ENCODE data around the gene ALG1. TPM values are rescaled to one million over a fixed set of nuclear protein-coding genes. Genes with fewer than 3 reads are reported as not detected.
"Not testable (repeated sequence)": the region's sequence is repeated elsewhere in the genome, so short reads cannot be mapped to it uniquely, and the experiment has no call there.

Gene ALG1
- total RNA-seq, 1 donor from 2014 or later = 34.1 TPM

DNA sequence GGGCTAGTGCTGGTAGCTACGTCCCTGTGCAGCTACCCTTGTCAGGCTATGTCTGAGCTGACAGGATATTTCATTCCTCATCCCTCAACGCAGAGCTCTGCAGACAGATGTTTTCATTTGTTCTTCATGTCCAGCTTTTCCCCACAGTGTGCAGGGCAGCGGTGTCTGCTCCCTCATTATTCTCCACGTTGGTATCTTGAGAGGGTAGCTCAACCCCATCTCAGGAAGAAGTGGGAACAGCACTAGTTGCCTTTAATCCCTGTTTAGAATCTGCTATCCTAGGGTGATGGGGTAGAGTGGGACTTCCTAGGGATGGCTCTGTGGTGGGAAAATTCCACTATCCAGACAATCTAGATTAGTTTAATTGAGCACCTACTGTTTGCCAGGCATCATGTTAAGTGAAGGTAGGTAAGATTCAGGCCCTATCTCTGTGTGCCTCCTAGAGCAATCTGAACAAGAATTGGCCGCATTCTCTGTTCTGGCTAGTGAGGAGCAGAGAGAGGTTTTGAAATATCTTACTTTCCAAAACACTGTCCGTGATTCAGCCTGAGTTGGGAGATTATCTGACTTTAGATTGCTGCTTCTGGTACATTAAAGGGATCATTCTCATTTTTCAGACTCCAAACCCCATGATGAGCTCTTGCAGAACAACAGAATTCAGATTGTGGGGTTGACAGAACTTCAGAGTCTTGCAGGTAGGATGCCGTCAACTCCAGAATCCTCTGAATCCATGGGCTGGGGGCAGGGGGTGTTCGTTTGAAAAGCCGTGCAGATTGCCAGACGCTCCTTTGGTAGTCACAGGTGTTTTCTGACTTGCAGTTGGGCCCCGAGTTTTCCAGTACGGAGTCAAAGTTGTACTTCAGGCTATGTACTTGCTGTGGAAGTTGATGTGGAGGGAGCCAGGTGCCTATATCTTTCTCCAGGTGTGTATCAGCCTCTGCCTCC lies 963 bp downstream of the ALG1 start:
- intact Hi-C loops (cut with micrococcal nuclease) = loop anchor here (1.0 to 5.0 kb wide), 5 partner anchors 25 to 340 kb away; partner anchors contain the start of genes ANKS3, DNAAF8, EEF2KMT and GLYR1

DNA sequence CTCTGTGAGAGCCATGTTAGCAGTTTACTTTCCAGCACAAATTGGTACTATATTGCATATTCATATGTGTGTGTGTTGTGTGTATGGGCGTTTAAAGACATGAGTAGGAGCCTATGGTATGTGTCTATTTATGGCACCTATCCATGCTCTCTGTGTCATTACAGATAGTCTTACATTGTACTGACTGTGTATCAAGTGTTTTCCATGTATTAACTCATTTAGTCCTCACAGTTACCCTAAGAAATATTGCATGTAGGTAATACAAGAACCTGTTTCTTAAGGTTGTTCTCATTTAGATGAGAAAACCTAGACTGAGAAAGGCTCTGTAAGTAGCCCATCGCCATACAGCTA lies 1.6 kb downstream of the ALG1 start:
- intact Hi-C loops (cut with micrococcal nuclease) = loop anchor here (5.0 kb wide), 2 partner anchors 226 to 341 kb away; partner anchors contain the start of genes ANKS3, DNAAF8, GLYR1 and UBN1

- intact Hi-C loops (cut with micrococcal nuclease) = loop anchor here (5.0 kb wide), 2 partner anchors 226 to 341 kb away; partner anchors contain the start of genes ANKS3, DNAAF8, GLYR1 and UBN1
Observed at GRCh38 chr16:5073771-5074170, 2.1 kb downstream of the ALG1 start.

- intact Hi-C loops (cut with micrococcal nuclease) = no loop called here
Observed at GRCh38 chr16:5075637-5076036, 4.0 kb downstream of the ALG1 start.

GRCh38 chr16:5077304-5077703 lies 5.7 kb downstream of the ALG1 start:
- intact Hi-C loops (cut with micrococcal nuclease) = no loop called here

DNA sequence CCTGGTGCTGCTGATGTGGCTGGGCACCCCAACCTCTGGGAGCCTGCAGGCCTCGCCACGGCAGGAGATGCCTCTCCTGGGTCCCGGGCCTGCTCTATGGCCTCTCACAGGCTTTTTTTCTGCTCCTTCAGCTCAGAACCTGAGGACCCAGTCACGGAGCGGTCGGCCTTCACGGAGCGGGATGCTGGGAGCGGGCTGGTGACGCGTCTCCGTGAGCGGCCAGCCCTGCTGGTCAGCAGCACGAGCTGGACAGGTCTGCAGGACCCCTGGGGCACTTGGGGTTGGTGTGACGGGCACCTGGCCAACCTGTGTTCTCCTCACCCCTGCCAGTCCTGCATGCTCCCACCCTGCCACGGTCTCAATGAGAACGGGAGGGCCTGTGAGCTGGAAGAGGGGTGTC lies 7.0 kb downstream of the ALG1 start:
- intact Hi-C loops (cut with micrococcal nuclease) = no loop called here

- intact Hi-C loops (cut with micrococcal nuclease) = not testable (repeated sequence)
Observed at GRCh38 chr16:5080461-5080860, 8.8 kb downstream of the ALG1 start.

DNA sequence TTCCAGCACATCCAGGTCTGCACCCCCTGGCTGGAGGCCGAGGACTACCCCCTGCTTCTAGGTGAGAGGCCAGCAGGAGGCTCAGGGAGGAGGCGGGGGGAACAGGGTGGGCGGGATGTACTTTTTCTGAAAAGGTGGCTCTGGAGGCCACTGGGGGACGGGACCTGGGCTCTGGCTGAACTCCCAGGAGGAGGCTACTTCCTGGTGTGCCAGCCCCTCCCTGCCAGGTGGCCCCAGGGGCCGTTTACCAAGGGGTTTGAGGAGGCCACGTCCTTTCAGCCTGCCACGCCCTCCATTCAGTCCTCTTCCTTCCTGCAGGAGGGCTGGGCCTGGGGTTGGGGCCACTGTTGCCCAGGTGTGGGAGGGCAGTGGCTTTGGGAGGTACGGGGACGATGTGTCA lies 9.4 kb downstream of the ALG1 start:
- intact Hi-C loops (cut with micrococcal nuclease) = not testable (repeated sequence)

DNA sequence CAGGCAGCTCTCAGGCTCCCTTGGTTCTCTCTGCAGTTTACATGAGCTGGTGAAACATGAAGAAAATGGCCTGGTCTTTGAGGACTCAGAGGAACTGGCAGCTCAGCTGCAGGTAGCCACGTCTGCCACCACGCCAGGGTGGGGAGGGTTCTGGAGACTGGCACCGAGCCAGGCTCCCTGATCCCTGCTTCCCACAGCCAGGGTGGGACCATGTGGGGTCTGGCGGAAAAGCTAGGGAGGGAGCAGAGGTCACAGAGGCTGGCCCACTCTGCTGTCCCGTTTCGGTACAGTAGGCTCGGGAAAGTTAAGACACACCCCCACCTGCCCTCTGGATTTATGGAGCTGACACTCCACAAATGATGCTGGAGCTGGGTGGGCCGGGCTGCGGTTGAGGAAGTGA lies 12.0 kb downstream of the ALG1 start:
- intact Hi-C loops (cut with micrococcal nuclease) = loop anchor here (2.0 kb wide), 1 partner anchor 27 kb away; no protein-coding TSS in a partner anchor

DNA sequence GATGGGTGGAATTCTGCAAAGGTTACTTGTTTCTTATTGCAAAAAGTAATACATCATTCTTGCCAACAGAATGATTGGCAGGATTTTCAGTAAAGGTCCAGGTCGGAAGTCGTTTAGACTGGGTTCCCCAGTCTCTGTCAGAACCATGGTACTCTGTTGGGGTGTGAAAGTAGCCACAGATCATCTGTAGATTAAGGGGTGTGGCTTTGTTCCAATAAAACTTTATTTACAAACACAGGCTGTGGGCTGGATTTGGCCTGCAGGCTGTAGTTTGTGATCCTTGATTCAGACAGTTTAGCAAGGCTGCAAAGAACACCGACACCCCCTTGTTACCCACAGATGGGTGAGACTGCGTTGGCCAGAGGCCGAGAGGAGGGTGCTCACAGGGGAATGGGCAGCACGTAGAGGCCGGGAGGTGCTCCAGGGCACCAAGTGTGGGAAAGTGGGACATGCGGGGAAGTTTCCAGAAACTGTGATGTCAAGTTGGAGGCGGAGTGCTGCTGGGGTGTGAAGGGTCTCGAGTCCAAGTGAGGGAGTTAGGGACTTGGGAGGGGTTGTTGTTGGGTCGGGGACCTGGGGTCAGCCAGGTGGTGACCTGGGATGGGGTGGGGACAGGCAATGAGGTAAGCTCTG lies 12.6 kb downstream of the ALG1 start:
- intact Hi-C loops (cut with micrococcal nuclease) = loop anchor here (2.0 kb wide), 1 partner anchor 27 kb away; no protein-coding TSS in a partner anchor

GRCh38 chr16:5084802-5085201 lies 13.2 kb downstream of the ALG1 start:
- intact Hi-C loops (cut with micrococcal nuclease) = loop anchor here (2.0 kb wide), 1 partner anchor 28 kb away; no protein-coding TSS in a partner anchor

DNA sequence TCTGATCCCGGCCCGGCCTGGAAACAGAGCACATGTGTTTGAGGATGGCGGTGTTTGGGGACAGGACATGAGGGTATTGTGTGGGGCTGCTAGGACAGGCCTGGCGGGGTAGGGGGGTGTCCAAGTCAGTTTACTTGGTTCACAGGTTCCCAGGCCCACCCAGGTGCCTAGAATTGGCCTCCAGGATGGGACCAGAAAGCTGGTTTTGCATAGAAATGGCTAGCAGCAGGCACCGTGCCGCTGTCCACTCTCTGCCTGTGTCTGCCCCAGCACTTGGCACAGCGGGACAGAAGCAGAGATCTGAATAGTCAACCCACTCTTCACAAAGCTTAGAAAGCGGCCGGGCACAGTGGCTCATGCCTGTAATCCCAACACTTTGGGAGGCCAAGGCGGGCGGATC lies 14.1 kb downstream of the ALG1 start:
- intact Hi-C loops (cut with micrococcal nuclease) = loop anchor here (2.0 kb wide), 1 partner anchor 29 kb away; no protein-coding TSS in a partner anchor

DNA sequence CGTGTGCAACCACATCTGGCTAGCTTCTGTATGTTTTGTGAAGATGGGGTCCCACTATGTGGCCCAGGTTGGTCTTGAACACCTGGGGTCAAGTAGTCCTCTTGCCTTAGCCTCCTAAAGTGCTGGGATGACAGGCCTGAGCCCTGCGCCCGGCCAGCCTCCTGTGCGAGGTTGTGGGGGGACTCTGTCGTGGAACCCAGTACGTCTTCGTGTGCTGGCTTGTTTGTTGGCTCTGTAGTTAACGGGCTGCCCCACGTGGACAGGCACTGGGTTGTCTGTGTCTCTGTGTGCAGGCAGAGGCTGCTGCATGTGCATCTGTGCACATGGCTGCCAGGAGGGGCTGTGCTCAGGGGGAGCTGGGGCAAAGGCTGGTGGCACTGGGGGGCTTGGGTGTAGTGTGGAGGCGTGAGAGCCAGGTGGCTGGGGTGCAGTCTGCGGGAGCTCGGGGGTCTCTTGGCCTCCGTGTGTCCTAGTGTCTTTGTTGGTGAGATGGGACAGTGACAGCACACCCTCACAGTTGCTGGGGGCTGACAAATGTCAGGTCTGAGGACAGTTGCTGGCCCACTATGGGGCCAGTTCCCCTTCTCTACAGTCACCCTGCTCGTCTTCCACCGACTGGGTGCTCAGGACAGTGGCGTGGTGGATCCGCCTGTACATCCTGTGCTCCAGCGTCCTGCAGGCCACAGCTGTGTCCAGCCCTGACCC lies 16.6 kb downstream of the ALG1 start:
- intact Hi-C loops (cut with micrococcal nuclease) = not testable (repeated sequence)

DNA sequence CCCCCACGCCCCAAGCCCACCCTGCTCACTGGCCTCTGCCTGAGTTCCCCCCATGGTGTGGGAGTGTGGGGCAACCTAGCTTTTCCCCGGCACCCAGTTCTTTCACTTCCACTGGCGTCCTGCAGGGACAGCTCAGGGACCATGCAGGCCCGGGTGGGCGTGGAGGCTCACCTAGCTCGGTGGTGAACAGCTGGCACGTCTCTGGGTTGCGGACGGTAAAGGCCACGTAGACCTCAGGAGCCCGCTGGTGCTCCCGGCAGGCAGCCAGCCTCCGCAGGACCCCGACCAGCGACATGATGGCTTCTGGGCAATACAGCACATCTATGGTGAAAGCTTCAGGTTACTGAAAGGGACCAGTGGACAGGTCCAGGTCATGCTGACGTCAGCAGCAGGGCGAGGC lies 17.3 kb downstream of the ALG1 start:
- intact Hi-C loops (cut with micrococcal nuclease) = not testable (repeated sequence)

DNA sequence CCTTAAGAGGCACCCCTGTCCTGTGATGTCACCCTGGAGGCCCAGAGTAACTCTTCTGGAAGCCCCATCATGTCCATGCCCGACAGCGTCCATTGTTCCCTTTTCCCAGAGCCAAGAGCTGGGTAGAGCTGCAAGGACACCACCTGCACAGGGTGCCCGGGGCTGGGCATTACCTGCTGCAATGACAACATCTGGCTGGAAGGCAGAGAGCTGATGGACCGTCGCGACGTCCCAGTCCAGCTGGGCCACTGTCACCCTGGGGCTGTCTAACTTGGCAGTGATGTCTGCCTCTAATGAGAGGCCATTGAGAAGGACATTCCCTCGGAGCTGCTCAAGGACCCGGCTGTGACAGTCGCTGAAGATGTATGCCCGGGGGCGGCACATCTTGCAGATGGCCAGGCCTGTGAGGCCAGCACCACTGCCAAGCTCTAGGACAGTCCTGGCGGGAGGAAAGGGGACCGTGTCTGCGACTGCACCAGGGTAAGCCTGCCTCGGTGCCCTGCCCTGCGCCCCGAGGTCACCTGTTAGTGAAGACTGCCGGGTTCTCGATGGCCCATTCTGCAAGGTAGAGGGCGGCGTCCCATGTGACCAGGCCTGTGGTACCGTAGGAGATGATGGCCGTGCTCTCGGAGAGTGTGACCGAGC lies 18.4 kb downstream of the ALG1 start:
- intact Hi-C loops (cut with micrococcal nuclease) = loop anchor here (10.0 kb wide), 3 partner anchors 325 to 1935 kb away; partner anchors contain the start of genes PAM16 and ZNF500

- intact Hi-C loops (cut with micrococcal nuclease) = loop anchor here (10.0 kb wide), 3 partner anchors 326 to 1936 kb away; partner anchors contain the start of genes PAM16 and ZNF500
Observed at GRCh38 chr16:5090592-5090991, 18.9 kb downstream of the ALG1 start.

GRCh38 chr16:5093081-5093480 lies 21.4 kb downstream of the ALG1 start:
- intact Hi-C loops (cut with micrococcal nuclease) = loop anchor here (2.0 to 10.0 kb wide), 5 partner anchors 60 to 1938 kb away; partner anchors contain the start of genes GLYR1, NAGPA, PAM16 and UBN1

DNA sequence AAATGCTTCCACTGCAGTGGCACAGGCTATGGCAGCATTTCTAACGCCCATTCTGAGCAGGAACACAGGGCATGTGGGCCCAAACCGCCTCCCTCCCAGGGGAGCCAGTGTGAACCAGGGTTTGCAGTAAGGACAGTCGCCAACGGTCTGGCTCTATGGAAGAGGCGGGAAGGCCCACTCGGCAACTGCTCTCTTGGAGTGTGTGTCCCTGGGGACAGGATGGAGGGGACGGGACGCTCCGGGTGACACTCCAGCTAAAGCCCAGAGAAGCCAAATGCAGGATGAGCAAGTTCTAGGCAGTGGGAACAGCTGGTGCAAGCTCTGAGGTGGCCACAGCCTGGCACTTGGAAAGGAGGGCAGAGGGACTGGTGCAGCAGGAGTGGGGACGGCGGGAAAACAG lies 22.1 kb downstream of the ALG1 start:
- intact Hi-C loops (cut with micrococcal nuclease) = loop anchor here (2.0 to 10.0 kb wide), 5 partner anchors 61 to 1939 kb away; partner anchors contain the start of genes GLYR1, NAGPA, PAM16 and UBN1

GRCh38 chr16:5095145-5095830 lies 23.6 kb downstream of the ALG1 start:
- intact Hi-C loops (cut with micrococcal nuclease) = loop anchor here (5.0 to 10.0 kb wide), 6 partner anchors 330 to 1940 kb away; partner anchors contain the start of genes CORO7, NUDT16L1, PAM16 and ZNF500
